ENCODE data around the gene RTN4RL1.

GRCh38 chr17:2064147-2064489 is 39.0 kb upstream of the RTN4RL1 start:
- TF ChIP-seq CTCF (optimal IDR thresholded peaks at IDR 0.05 in 1 of 3, IDR thresholded peaks at IDR 0.05 in 1 of 3, conservative IDR thresholded peaks at IDR 0.05 in 1 of 3; ENCODE audit: extremely low read depth in 1 of 3, insufficient read depth in 2 of 3, low read length in 3 of 3) (no peak), EZH2 (IDR thresholded peaks at IDR 0.05; ENCODE audit: low read length) (no peak)

Data from keratinocyte (primary cell).